ENCODE measurements around the gene ASNS.
"Not testable (repeated sequence)": the region's sequence is repeated elsewhere in the genome, so short reads cannot be mapped to it uniquely, and the experiment has no call there.

GRCh38 chr7:97874894-97875293 is 2.7 kb upstream of the ASNS start:
- TF ChIP-seq HCFC1 (IDR thresholded peaks at IDR 0.05; ENCODE audit: low read length); REST (IDR thresholded peaks at IDR 0.05; ENCODE audit: low read depth, low read length); SMC3 (IDR thresholded peaks at IDR 0.05; ENCODE audit: borderline replicate concordance, low read length); E2F4 (IDR thresholded peaks at IDR 0.05; ENCODE audit: low read depth, low read length): not testable (repeated sequence)
- TF ChIP-seq, protein P1, sequence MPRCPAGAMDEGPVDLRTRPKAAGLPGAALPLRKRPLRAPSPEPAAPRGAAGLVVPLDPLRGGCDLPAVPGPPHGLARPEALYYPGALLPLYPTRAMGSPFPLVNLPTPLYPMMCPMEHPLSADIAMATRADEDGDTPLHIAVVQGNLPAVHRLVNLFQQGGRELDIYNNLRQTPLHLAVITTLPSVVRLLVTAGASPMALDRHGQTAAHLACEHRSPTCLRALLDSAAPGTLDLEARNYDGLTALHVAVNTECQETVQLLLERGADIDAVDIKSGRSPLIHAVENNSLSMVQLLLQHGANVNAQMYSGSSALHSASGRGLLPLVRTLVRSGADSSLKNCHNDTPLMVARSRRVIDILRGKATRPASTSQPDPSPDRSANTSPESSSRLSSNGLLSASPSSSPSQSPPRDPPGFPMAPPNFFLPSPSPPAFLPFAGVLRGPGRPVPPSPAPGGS (IDR thresholded peaks at IDR 0.05; ENCODE audit: borderline replicate concordance, insufficient read depth, low read depth, low read length, poor library complexity, severe bottlenecking) = not testable (repeated sequence)

Data from GM12878 (cell line).